WTC11 (cell line): ENCODE data around the gene SDHA.
"Not testable (repeated sequence)": the region's sequence is repeated elsewhere in the genome, so short reads cannot be mapped to it uniquely, and the experiment has no call there.

Experiments
- FOXP1 ChIP-seq: sonication (generic); formaldehyde crosslinking; IDR thresholded peaks from 2 replicates; pipeline ENCODE4 v1.8.0; 2022; ENCODE audit warnings: missing genetic modification reagents, mild to moderate bottlenecking, moderate library complexity, borderline replicate concordance
- NR2C2 ChIP-seq: sonication (generic); formaldehyde crosslinking; IDR thresholded peaks from 2 replicates; pipeline ENCODE4 v1.8.0; 2022; ENCODE audit warnings: mild to moderate bottlenecking, missing genetic modification reagents
- SMAD3 ChIP-seq: sonication (generic); formaldehyde crosslinking; IDR thresholded peaks from 2 replicates; pipeline ENCODE4 v1.8.0; 2022; ENCODE audit warnings: missing genetic modification reagents, mild to moderate bottlenecking, borderline replicate concordance
- TF ChIP-seq, protein P1 (sequence below): fragments of 200-600 bp; IDR thresholded peaks from 2 replicates; pipeline ENCODE4 v1.8.0; 2022; ENCODE audit warnings: antibody characterized with exemption

DNA sequence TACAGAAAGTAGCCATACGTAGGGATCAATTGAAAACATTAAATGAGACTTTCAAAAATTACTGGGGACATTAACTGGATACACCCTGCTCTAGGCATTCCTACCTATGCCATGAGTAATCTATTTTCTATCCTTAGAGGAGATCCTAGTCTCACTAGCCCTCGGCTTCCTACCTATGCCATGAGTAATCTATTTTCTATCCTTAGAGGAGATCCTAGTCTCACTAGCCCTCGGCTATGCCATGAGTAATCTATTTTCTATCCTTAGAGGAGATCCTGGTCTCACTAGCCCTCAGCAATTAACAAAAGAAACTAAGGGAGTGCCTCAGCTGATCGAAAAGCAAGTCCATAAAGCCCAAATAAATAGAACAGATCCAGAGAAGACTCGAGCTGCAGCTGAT lies 27.6 kb downstream of the SDHA start:
- not testable (repeated sequence) for TF ChIP-seq FOXP1, SMAD3, NR2C2 (CRISPR knock-in tag)
- TF ChIP-seq, protein P1, sequence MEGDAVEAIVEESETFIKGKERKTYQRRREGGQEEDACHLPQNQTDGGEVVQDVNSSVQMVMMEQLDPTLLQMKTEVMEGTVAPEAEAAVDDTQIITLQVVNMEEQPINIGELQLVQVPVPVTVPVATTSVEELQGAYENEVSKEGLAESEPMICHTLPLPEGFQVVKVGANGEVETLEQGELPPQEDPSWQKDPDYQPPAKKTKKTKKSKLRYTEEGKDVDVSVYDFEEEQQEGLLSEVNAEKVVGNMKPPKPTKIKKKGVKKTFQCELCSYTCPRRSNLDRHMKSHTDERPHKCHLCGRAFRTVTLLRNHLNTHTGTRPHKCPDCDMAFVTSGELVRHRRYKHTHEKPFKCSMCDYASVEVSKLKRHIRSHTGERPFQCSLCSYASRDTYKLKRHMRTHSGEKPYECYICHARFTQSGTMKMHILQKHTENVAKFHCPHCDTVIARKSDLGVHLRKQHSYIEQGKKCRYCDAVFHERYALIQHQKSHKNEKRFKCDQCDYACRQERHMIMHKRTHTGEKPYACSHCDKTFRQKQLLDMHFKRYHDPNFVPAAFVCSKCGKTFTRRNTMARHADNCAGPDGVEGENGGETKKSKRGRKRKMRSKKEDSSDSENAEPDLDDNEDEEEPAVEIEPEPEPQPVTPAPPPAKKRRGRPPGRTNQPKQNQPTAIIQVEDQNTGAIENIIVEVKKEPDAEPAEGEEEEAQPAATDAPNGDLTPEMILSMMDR: not testable (repeated sequence)
